ENCODE measurements around the gene SMG1.
"Not testable (repeated sequence)": the region's sequence is repeated elsewhere in the genome, so short reads cannot be mapped to it uniquely, and the experiment has no call there.

SMG1 gene

GRCh38 chr16:18799500-18799899, 126.7 kb downstream of the SMG1 start:
- no peak for DNase-seq

- DNase-seq: no peak
Observed at GRCh38 chr16:18797746-18798145, 128.5 kb downstream of the SMG1 start.

- no peak for DNase-seq
Observed at GRCh38 chr16:18796377-18796776, 129.8 kb downstream of the SMG1 start.

GRCh38 chr16:18792836-18793433, 133.3 kb downstream of the SMG1 start:
- no peak for DNase-seq

GRCh38 chr16:18789850-18790706, 136.1 kb downstream of the SMG1 start, which contains the start of gene RPS15A:
Gene RPS15A (minus strand): TSS chr16:18790334. CDS start chr16:18789113, 1,221 bp downstream.
- DNase-seq: peak; percentile 96

- DNase-seq: no peak
Observed at GRCh38 chr16:18789515-18789849, 136.7 kb downstream of the SMG1 start.

- DNase-seq: no peak
Observed at GRCh38 chr16:18788828-18789514, 137.2 kb downstream of the SMG1 start.

GRCh38 chr16:18784917-18785623, 141.1 kb downstream of the SMG1 start:
- DNase-seq: no peak

GRCh38 chr16:18783430-18784341, 142.5 kb downstream of the SMG1 start:
- no peak for DNase-seq

GRCh38 chr16:18782697-18783429, 143.3 kb downstream of the SMG1 start:
- no peak for DNase-seq

GRCh38 chr16:18781232-18781631, 145.0 kb downstream of the SMG1 start:
- DNase-seq: not testable (repeated sequence)

GRCh38 chr16:18780460-18781026, 145.7 kb downstream of the SMG1 start:
- DNase-seq: not testable (repeated sequence)

GRCh38 chr16:18777664-18778063, 148.5 kb downstream of the SMG1 start:
- not testable (repeated sequence) for DNase-seq

- DNase-seq: not testable (repeated sequence)
Observed at GRCh38 chr16:18776334-18776733, 149.9 kb downstream of the SMG1 start.

GRCh38 chr16:18774651-18775050, 151.6 kb downstream of the SMG1 start:
- not testable (repeated sequence) for DNase-seq

- not testable (repeated sequence) for DNase-seq
Observed at GRCh38 chr16:18772171-18772570, 154.0 kb downstream of the SMG1 start.

- DNase-seq: not testable (repeated sequence)
Observed at GRCh38 chr16:18770336-18770962, 155.8 kb downstream of the SMG1 start.

GRCh38 chr16:18767217-18767616, 159.0 kb downstream of the SMG1 start:
- DNase-seq: not testable (repeated sequence)

GRCh38 chr16:18762713-18763112, 163.5 kb downstream of the SMG1 start:
- DNase-seq: not testable (repeated sequence)
